GM10266 (cell line): ENCODE data around the gene KRT16.
"Not testable (repeated sequence)": the region's sequence is repeated elsewhere in the genome, so short reads cannot be mapped to it uniquely, and the experiment has no call there.

Source experiments
- DNase-seq: peaks from one replicate; pipeline ENCODE4 v3.0.0; 2012; ENCODE audit errors: extremely low spot score
- TF ChIP-seq, protein P1 (sequence below): IDR thresholded peaks from 2 replicates; pipeline ENCODE4 v1.5.1; 2012; ENCODE audit warnings: mild to moderate bottlenecking, low read depth; ENCODE audit not compliant: control insufficient read depth, insufficient read depth; ENCODE audit errors: missing control alignments

The KRT16 gene

DNA sequence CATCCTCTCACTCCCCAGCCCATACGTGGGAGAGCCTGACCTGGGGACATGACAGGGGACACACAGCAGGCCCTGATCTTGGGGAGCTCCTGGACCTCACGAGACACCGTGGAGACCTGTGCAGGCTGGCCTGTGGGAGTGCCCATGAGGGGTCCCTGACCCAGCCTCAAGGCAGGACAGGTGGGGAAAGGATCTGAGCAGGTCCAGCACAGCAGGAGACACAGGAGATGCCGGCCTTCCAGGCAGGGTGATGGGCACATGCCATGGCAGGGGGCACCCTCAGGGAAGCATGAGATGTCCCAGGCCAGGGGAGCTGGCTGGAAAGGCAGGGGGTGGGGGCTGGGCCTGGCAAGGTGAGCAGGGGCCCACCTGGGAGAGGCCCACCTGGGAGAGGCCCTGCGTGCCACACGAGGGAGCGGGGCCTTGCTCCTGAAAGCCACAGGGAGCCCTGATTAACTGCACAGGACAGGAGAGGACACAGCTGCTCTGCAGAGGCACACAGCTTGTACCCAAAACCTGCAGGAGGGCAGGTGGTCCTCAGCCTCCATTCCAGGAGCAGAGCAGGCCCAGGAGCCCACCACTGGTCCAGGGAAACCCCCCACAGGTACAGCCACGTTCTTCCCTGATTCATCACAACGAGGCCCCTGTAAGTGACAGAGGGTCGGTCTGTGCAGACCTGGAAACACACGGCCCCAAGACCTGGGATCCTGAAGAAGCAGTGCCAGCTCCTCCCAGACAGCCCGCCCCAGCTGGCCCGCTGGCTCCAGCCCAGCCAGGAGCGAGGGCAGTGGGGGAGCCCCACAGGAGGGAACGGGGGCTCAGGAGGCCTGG, 38.4 kb upstream of the KRT16 start:
- DNase-seq: no peak
- TF ChIP-seq, protein P1, sequence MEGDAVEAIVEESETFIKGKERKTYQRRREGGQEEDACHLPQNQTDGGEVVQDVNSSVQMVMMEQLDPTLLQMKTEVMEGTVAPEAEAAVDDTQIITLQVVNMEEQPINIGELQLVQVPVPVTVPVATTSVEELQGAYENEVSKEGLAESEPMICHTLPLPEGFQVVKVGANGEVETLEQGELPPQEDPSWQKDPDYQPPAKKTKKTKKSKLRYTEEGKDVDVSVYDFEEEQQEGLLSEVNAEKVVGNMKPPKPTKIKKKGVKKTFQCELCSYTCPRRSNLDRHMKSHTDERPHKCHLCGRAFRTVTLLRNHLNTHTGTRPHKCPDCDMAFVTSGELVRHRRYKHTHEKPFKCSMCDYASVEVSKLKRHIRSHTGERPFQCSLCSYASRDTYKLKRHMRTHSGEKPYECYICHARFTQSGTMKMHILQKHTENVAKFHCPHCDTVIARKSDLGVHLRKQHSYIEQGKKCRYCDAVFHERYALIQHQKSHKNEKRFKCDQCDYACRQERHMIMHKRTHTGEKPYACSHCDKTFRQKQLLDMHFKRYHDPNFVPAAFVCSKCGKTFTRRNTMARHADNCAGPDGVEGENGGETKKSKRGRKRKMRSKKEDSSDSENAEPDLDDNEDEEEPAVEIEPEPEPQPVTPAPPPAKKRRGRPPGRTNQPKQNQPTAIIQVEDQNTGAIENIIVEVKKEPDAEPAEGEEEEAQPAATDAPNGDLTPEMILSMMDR: no peak

DNA sequence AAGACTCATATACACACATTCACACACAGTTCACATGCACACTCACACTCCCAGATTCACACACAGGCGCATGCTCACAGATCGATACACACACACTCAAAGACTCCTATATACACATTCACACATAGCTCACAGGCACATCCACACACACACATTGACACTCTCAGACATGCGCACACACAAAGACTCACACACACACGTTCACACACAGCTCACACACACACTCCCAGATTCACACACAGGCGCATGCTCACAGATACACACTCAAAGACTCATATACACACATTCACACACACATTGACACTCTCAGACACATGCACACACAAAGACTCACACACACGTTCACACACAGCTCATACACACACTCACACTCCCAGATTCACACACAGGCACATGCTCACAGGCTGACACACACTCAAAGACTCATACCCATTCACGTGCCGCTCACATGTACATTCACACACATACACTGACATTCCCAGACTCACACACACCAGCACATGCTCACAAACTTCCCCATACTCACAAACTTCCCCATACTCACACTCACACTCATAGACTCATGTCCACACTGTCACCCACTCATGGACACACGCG, 37.5 kb upstream of the KRT16 start:
- TF ChIP-seq, protein P1: no peak
- no peak for DNase-seq

DNA sequence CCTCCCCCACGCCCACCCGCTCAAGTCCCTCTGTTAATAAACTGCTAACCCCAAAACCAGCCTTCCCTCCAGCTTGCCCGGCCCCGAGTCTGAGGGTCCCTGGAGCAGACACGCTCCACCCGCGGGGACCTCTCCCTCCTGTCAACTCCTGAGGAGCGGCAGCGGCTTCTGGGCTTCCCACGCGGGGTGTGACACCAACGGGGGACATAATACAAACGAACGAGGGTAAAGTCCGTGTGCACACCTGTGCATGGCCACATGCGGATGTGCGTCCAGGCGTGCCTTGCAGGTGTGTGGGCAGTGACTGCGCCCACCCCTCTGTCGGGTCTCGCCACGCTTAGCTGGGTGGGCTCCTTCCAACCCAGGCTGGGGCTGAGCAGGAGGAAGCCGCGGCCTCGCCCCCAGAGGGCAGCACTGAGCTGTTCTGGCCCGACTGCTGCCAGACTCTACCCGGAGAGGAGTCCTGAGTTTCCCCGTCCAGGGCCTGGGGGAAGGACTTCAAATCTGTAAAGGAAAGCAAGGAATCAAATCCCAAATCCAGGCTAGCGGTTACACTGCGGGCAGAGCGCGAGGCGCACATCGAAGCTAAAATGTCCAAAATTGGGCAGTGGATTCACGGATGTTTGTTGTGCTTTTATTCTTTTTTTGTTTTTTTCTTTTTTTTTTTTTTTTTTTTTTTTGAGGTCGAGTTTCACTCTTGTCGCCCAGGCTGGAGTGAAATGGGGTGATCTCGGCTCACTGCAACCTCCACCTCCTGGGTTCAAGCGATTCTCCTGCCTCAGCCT, 36.0 kb upstream of the KRT16 start:
- TF ChIP-seq, protein P1: peak; percentile 91
- peak; percentile 87 for DNase-seq

DNA sequence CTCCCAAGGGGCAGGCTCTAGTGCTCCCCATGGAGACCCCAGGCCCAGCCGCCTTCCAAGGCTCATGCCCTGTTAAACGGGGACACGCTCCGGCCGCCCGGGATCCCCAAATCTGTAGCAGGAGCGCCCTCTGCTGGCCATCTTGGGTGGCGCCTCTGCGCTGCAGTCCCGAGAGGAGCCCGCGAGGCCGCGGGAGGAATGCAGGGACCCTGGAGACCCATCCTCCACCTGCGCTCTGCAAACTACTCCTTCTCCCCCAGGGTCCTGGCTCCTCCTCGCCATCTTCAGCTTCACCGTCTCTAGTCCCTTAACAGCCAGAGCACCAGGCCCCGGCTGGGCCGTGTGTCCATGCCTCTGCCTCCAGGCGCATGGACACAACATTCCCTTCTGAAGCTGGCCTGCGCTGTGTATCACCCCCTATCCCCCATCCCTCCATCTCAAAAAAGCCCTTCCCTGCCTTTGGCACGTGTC, 35.4 kb upstream of the KRT16 start:
- peak; percentile 90 for DNase-seq

DNA sequence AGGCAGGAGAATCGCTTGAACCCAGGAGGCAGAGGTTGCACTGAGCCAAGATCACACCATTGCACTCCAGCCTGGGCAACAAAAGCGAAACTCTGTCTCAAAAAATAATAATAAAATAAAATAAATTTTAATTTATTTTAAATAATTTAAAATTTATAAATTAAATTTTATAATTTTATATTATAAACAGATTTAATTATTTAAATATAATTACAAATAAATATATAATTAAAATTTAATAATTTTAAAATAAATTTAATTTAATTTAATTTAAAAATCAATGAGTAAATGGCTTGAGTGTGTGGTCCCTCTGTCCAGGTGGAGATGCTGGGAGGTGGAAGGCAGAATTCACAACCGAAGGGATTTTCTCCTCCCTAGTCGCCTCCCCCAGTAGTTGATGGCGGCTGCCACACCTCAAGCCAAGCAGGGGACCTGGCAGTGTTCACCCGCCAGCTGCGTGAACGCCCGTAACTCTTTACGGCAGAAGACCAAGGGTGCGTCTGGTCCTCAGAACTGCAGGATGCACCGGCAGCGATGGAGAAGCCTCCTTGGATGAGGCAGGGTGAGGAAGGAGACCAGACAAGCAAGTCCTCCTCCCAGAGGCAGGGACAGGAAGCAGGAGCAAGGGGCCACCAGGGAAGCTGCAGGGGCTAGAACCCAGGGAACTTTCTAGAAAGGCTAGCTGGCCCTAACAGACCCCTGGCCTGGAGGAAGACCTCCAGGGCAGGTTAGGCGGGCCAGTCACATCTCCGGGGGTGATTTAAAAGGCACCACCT, 34.7 kb upstream of the KRT16 start:
- TF ChIP-seq, protein P1: no peak
- no peak for DNase-seq

More for the DNA sequence above, 35.4 kb upstream of the KRT16 start:
- TF ChIP-seq, protein P1: peak; percentile 97

DNA sequence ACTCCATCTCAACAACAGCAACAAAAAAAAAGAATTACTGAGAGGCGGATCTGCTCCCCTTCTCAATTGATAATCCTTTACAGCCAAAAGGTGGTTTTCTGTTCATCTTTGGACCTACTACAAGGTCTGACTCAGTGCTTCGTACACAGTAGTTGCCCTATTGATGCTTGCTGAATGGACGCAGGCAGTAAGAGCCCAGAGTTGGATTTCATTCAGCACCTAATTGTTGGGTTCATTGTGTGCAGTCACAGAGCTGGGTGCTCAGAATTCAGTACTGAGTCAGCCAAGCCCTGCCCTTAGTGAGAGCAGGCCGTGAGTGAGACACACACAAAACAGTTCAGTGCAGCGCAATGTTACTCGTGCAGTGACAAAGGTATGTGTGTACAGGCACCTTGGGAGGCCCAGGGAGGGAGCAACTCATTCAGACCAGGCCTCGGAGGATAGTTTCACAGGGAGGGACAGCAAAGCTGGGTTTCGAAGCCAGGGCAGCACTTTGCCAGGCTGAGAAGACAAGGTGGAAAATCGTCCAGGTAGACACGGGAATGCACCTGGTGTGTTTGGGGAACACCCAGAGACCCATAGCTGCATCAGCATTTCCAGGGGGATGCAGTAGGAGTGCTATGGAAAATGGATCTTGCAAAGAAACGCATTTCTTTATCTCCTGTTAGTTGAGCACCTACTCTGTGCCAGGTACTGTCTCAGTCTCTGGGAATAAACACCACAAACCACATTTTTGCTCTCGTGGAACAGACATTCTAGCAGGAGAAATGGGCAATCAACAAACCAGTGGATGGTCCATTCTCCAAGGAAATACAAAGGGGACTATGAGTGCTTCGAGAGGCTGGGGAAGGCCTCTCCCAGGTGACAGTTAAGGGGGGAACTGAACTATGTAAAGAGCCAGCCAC, 29.9 kb upstream of the KRT16 start:
- no peak for DNase-seq
- TF ChIP-seq, protein P1: no peak

DNA sequence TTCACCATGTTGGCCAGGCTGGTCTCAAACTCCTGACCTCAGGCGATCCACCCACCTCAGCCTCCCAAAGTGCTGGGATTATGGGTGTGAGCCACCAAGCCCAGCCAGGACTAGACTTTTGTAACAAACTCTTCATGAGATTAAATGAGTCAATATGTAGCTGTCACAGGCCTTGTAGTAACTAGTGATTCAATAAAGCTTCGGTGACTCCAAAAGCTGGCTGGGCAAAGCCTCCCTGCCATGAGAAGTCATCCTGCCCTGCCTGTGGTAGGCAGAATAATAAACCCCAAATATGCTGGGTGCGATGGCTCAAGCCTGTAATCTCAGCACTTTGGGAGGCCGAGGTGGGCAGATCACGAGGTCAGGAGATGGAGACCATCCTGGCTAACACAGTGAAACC, 28.0 kb upstream of the KRT16 start:
- DNase-seq: not testable (repeated sequence)
